GM10248 (cell line): ENCODE measurements around the gene PYGM.

ENCODE experiments used
- CTCF ChIA-PET: fragments of 300-600 bp; sonication (Branson Sonifier 250); formaldehyde crosslinking; extraction: SDS; loops from one replicate; lab custom pipeline; 2021; ENCODE audit warnings: antibody characterized with exemption; lab: Yijun Ruan, JAX
- POLR2A ChIA-PET: fragments of 350-650 bp; sonication (Branson Sonifier 250); formaldehyde crosslinking; extraction: SDS; loops from one replicate; lab custom pipeline; 2020; ENCODE audit warnings: antibody characterized with exemption; lab: Yijun Ruan, JAX
- DNase-seq: peaks from one replicate; pipeline ENCODE4 v3.0.0; 2012; ENCODE audit errors: extremely low spot score
- TF ChIP-seq, protein P1 (sequence below): IDR thresholded peaks from 2 replicates; pipeline ENCODE4 v1.5.1; 2012; ENCODE audit warnings: mild to moderate bottlenecking, low read depth; ENCODE audit errors: extremely low read depth, missing control alignments, control extremely low read depth

The PYGM gene

DNA sequence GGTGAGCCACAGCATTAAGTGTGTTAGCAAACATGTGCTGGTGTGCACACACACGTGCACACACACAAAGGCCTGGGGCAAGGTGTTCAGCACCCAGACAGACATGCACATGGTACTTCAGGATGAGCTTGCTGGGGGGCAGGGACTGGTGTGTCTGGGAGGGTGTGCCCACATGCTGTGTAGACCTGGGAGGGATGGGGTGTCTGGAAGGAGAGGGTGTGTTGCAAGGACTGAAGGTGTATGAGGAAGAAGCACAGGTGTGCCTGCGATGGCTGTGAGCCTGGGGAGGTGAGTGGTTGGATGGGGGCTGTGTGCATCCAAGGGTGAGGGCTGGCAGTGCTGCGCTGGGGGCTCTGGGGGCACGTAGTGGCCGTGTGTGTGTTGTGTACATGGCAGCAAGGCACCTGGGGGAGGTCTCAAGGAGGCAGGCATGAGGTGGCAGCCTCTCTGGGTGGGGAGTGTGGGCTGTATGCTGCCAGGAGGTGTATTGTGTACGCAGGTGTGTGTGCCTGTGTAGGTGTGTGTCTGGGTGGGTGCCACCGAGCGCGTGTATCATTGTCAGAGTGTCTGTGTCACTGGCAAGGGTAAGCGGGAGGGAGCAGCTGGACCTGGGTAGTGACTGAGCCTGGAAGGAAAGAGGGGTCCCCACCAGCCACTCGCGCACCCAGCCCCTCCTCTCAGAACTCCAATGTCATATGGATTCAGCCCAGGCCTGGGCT, 39.0 kb downstream of the PYGM start:
- CTCF ChIA-PET = interaction anchor here (1.3 to 2.4 kb wide), 3 partner anchors 22 to 272 kb away, joined by 5 to 12 read pairs (median 5); no protein-coding TSS in a partner anchor
- TF ChIP-seq, protein P1, sequence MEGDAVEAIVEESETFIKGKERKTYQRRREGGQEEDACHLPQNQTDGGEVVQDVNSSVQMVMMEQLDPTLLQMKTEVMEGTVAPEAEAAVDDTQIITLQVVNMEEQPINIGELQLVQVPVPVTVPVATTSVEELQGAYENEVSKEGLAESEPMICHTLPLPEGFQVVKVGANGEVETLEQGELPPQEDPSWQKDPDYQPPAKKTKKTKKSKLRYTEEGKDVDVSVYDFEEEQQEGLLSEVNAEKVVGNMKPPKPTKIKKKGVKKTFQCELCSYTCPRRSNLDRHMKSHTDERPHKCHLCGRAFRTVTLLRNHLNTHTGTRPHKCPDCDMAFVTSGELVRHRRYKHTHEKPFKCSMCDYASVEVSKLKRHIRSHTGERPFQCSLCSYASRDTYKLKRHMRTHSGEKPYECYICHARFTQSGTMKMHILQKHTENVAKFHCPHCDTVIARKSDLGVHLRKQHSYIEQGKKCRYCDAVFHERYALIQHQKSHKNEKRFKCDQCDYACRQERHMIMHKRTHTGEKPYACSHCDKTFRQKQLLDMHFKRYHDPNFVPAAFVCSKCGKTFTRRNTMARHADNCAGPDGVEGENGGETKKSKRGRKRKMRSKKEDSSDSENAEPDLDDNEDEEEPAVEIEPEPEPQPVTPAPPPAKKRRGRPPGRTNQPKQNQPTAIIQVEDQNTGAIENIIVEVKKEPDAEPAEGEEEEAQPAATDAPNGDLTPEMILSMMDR = no peak
- POLR2A ChIA-PET = no interaction called here
- DNase-seq = no peak

DNA sequence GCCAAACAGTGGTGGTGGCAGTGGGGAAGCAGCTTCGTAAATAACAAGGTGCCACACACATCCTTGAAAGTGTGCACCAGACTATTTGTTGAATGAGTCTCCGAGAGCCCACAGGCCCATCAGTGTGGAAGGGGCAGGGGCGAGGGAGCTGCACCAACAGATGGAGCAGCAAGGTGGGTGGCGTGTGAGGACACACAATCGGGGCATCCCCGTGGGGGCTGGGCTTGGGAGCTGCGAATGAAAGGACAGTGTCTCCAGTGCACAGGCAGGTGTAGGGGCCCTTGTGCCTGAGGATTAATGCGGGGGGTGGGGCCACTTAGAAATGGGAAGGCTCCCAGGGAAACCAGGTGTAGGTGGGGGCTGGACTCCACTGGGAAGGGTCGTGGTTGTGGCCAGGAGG, 39.6 kb downstream of the PYGM start:
- CTCF ChIA-PET = interaction anchor here (1.1 to 5.5 kb wide), 3 partner anchors 16 to 68 kb away, joined by 3 to 30 read pairs (median 4); no protein-coding TSS in a partner anchor
- DNase-seq = no peak
- TF ChIP-seq, protein P1 = no peak
- POLR2A ChIA-PET = no interaction called here

DNA sequence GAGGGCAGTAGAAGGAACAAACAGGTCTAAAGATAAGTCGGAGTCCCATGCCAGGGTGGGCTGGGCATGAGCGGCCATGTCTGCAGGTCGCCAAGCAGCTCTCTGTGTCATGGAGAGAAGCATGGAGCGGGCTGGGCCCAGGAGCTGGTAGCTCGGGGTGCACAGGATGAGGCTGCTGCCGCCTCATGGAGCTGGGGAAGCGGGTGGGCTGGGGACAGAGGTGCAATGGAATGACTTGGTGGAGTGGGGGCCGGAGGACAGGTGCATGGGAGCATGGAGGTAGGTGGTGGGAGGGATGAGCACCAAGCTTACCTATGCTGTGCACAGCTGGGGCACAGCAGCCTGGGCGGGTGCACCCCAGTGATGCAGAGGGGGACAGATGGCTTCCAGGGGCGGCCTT, 40.4 kb downstream of the PYGM start:
- CTCF ChIA-PET = interaction anchor here (1.1 to 5.5 kb wide), 6 partner anchors 15 to 70 kb away, joined by 3 to 30 read pairs (median 3); no protein-coding TSS in a partner anchor
- DNase-seq = no peak
- POLR2A ChIA-PET = interaction anchor here (0.6 kb wide), 1 partner anchor 394 kb away, joined by 6 read pairs; no protein-coding TSS in a partner anchor
- TF ChIP-seq, protein P1 = no peak

DNA sequence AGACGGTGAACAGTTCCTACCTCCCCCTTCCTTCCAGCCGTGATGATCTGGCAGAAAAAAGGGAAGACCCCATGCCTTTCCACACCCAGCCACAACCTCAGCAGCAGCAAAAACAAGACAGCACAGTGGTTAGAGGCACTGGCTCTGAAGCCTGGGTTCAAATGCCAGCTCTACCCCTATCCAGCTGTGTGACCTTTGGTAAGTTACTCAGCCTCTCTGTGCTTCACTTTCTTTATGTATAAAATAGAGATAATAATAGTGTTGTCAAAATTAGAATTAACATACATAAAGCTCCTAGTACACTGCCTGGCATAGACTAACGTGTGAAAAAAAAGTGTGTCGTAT, 41.0 kb downstream of the PYGM start:
- DNase-seq = no peak
- POLR2A ChIA-PET = interaction anchor here (0.6 kb wide), 1 partner anchor 393 kb away, joined by 6 read pairs; no protein-coding TSS in a partner anchor
- CTCF ChIA-PET = interaction anchor here (1.1 to 5.5 kb wide), 4 partner anchors 15 to 69 kb away, joined by 3 to 30 read pairs (median 3); no protein-coding TSS in a partner anchor
- TF ChIP-seq, protein P1 = no peak

DNA sequence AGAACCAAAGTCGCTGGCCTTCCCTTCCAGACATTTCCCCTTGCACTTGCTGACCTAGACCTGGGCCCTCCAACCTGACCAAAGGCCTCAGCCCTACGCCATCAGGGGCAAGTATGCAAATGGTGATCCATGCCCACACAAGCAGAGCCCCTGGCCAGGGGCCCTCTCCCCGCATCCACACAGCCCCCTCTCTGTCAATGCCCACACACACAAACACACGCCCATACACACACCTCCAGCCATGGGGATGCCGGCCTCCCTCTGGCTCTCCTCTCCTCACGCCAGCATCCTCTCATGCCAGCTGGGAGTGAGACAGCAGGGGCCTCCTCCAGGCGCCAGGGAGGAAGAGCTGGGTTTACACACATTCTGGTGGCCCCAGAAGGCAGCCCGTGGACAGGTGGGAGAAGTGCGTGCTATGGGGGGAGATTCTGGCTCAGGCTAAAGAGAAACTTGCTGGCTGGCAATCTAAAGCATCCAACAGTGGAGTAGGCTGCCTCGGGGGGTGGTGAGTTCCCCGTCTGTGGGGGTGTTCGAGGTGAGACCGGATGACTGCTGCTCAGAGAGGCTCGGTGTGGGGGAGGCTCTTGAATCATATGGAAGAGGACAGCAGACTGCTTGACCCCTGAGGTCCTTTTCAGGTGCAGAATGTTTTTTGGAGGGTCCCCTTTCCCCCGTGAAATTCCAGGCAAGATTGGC, 41.5 kb downstream of the PYGM start:
- CTCF ChIA-PET = interaction anchor here (1.1 to 5.5 kb wide), 3 partner anchors 16 to 29 kb away, joined by 3 to 30 read pairs (median 4); partner anchors contain the start of gene RASGRP2
- DNase-seq = no peak
- TF ChIP-seq, protein P1 = no peak
- POLR2A ChIA-PET = no interaction called here

DNA sequence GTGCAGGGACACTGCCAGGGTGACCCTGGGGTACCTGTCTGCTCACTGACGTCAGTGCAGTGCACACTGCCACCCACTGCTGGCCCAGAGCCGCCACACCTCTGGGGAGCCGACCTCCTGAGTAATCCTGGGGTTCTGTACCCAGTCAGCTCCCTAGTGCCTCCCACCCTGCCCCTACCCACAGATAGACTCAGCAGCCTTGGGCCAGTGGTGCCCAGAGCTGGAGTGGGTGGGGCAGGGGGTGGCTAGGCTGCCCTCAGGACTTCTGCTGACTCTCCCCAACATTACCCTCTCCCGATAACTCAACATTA, 42.6 kb downstream of the PYGM start:
- ChIA-PET POLR2A (no interaction called here), CTCF (interaction anchor here (1.3 to 5.5 kb wide), 3 partner anchors 10 to 28 kb away, joined by 3 to 30 read pairs (median 4); partner anchors contain the start of gene RASGRP2)
- no peak for DNase-seq
- TF ChIP-seq, protein P1 = no peak
